Left ventricle myocardium inferior (tissue), 1 donor: ENCODE measurements around the gene VAV2. TPM values are rescaled to one million over a fixed set of nuclear protein-coding genes. Genes with fewer than 3 reads are reported as not detected.

Source experiments
- DNase-seq: peaks from one replicate; pipeline ENCODE4 v3.0.0-alpha.2; 2020
- H3K27ac ChIP-seq: fragments of 200-600 bp; replicated peaks from 2 replicates; pipeline ENCODE4 v1.8.0; 2021
- H3K27me3 ChIP-seq: fragments of 200-600 bp; 2 replicates; pipeline ENCODE4 v1.8.0; 2021; ENCODE audit warnings: low read depth
- H3K36me3 ChIP-seq: fragments of 200-600 bp; 2 replicates; pipeline ENCODE4 v1.8.0; 2021
- H3K4me1 ChIP-seq: fragments of 200-600 bp; 2 replicates; pipeline ENCODE4 v1.8.0; 2021
- H3K4me3 ChIP-seq: fragments of 200-600 bp; 2 replicates; pipeline ENCODE4 v1.8.0; 2021; ENCODE audit warnings: mild to moderate bottlenecking, moderate library complexity
- H3K9me3 ChIP-seq: fragments of 200-600 bp; replicated peaks from 2 replicates; pipeline ENCODE4 v1.8.0; 2021
- CTCF ChIP-seq: fragments of 200-600 bp; IDR thresholded peaks from 2 replicates; pipeline ENCODE4 v1.8.0; 2021; ENCODE audit warnings: antibody characterized with exemption, mild to moderate bottlenecking, borderline replicate concordance
- intact Hi-C: fragments of 100-400 bp; cut with micrococcal nuclease; formaldehyde crosslinking; loops from one replicate; pipeline ENCODE4 v1.11.0; 2022
- total RNA-seq: library from RNA; stranded (reverse); fragmentation: NEBNext Ultra II Directional; extraction: Animal tissue kit (Norgen Biotek cat#: 25700); gene quantifications from one replicate; pipeline ENCODE4 v1.2.1, GENCODE V29; 2021
- donor health status: DM: no; HTN: yes; CAD: no; lungs with severe emphysema.

VAV2 gene
- total RNA-seq, 1 donor from 2014 or later: 4.1 TPM

DNA sequence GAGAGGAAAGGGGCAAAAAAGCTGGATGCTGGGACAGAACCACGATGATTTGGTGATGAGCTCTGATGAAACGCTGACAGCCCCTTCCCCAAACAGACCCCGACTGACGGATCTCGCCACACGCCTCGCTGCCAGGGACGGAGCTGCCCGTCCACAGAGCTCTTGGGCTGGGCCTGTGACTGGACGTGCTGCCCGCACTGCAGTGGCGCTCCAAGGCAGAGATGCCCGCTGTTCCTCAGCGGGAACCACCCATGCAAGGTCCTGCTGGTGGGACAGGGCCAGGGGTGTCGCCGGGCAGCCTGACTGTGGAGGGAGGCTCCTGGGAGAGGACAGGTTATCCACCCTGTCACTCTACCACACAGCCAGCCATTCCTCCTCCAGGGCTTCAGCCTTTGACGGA is 187.9 kb downstream of the VAV2 start:
- Histone ChIP-seq H3K9me3 (no peaks in the 10 kb centered on the region), H3K4me3 (no peak overlapping the region), H3K36me3 (peaks cover 13% of the 10 kb centered on the region), H3K4me1 (no peaks in the 10 kb centered on the region), H3K27me3 (no peaks in the 10 kb centered on the region), H3K27ac (no peak overlapping the region)
- TF ChIP-seq CTCF: no peak
- no peak for DNase-seq
- intact Hi-C loops: no loop called here

- H3K4me1 ChIP-seq: no peaks in the 10 kb centered on the region
- no peaks in the 10 kb centered on the region for H3K27me3 ChIP-seq
- no peak overlapping the region for H3K4me3 ChIP-seq
- no peak for DNase-seq
- TF ChIP-seq CTCF: no peak
- intact Hi-C loops: no loop called here
- peaks cover 11% of the 10 kb centered on the region for H3K36me3 ChIP-seq
- H3K9me3 ChIP-seq: no peaks in the 10 kb centered on the region
- no peak overlapping the region for H3K27ac ChIP-seq
Measured at GRCh38 chr9:133803745-133804144, 188.4 kb downstream of the VAV2 start.

- no peak overlapping the region for H3K4me3 ChIP-seq
- H3K27me3 ChIP-seq: no peaks in the 10 kb centered on the region
- peaks cover 7% of the 10 kb centered on the region for H3K36me3 ChIP-seq
- H3K9me3 ChIP-seq: no peaks in the 10 kb centered on the region
- DNase-seq: no peak
- H3K4me1 ChIP-seq: no peaks in the 10 kb centered on the region
- H3K27ac ChIP-seq: no peak overlapping the region
- no peak for TF ChIP-seq CTCF
- intact Hi-C loops: no loop called here
Measured at GRCh38 chr9:133803028-133803585, 189.0 kb downstream of the VAV2 start.

DNA sequence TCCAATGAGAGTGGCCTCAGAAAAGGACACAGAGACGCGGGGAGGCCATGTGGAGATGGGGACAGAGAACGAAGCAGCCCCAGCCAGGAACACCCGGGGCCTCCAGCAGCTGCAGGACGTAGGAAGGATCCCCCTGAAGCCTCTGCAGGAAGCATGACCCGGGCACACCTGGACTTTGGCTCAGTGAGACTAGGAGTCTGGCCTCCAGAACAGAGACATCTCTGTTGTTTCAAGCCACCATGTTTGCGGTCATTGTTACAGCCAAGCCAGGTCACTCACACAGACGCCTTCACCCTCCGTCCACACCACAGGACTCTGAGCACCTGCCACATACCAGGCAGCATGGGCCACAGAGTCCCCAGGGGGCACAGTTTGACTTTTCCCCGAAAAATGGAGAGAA is 190.4 kb downstream of the VAV2 start:
- Histone ChIP-seq H3K9me3 (no peaks in the 10 kb centered on the region), H3K4me1 (no peaks in the 10 kb centered on the region), H3K4me3 (no peak overlapping the region), H3K27me3 (no peaks in the 10 kb centered on the region), H3K27ac (no peak overlapping the region), H3K36me3 (peaks cover 2% of the 10 kb centered on the region)
- DNase-seq: no peak
- no peak for TF ChIP-seq CTCF
- intact Hi-C loops: no loop called here

DNA sequence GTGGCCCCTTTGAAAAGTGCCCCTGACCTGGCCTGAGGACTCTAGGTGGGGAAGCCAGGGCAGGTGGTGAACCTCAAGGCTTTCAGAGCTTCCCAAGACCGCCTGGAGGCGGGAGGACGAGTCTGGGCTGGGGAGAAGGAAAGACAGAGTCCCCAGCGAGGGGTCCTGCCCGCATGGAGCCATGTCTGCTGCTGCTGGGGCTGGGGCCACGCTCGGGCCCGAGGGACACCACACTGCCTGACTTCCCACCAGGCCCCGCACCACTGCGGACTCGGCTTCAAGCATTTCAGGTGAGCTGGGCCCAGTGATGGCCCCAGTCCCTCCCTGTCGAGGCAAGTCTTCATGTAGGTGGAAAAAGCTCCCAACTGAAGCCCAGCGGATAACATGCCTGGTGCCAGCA is 191.9 kb downstream of the VAV2 start:
- no peak for TF ChIP-seq CTCF
- Histone ChIP-seq H3K4me3 (no peak overlapping the region), H3K9me3 (no peaks in the 10 kb centered on the region), H3K27me3 (no peaks in the 10 kb centered on the region), H3K27ac (no peak overlapping the region), H3K36me3 (no peaks in the 10 kb centered on the region), H3K4me1 (no peaks in the 10 kb centered on the region)
- intact Hi-C loops: no loop called here
- DNase-seq: no peak

DNA sequence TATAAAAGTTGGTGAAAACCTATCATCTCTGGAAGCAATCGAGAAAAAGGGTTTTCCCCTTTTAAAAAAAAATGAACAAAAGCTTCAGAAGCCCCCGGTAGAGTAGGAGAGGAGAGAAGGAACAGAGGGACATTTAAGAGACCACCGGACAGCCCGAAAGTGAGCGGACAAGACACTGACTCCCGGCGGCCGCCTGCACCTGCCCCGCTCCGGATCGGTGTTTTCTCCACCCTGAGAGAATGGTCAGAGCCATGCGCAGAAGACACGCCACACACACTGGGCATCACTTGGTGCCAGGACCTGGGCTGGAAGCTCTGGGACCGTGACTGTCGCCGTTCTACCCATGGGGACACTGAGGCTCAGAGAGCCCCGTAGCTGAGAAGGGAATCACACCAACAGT is 192.4 kb downstream of the VAV2 start:
- no peaks in the 10 kb centered on the region for H3K9me3 ChIP-seq
- no peak overlapping the region for H3K27ac ChIP-seq
- no peaks in the 10 kb centered on the region for H3K27me3 ChIP-seq
- no peak for DNase-seq
- H3K4me1 ChIP-seq: no peaks in the 10 kb centered on the region
- intact Hi-C loops: no loop called here
- no peak overlapping the region for H3K4me3 ChIP-seq
- no peaks in the 10 kb centered on the region for H3K36me3 ChIP-seq
- no peak for TF ChIP-seq CTCF
